Activated CD4-positive, alpha-beta T cell treated with anti-CD3 and anti-CD28 coated beads for 48 hours (primary cell): ENCODE measurements around the gene YIPF6.
"Not testable (repeated sequence)": the region's sequence is repeated elsewhere in the genome, so short reads cannot be mapped to it uniquely, and the experiment has no call there.

Experiments
- DNase-seq: peaks from one replicate; pipeline ENCODE4 v3.0.0-alpha.2; 2020

The YIPF6 gene

GRCh38 chrX:68508799-68509198, 9.9 kb downstream of the YIPF6 start:
- DNase-seq: no peak

GRCh38 chrX:68511255-68511654, 12.4 kb downstream of the YIPF6 start:
- peak; percentile 27 for DNase-seq

- not testable (repeated sequence) for DNase-seq
These were observed 25.8 kb downstream of the YIPF6 start for GRCh38 chrX:68524680-68525079.

- DNase-seq: no peak
These were observed 34.1 kb downstream of the YIPF6 start for GRCh38 chrX:68532831-68533533.

- DNase-seq: no peak
These were observed 34.8 kb downstream of the YIPF6 start for GRCh38 chrX:68533656-68534055.

GRCh38 chrX:68534691-68535090, 35.8 kb downstream of the YIPF6 start:
- DNase-seq: no peak

- no peak for DNase-seq
These were observed 37.6 kb downstream of the YIPF6 start for GRCh38 chrX:68536429-68536828.

- no peak for DNase-seq
These were observed 38.0 kb downstream of the YIPF6 start for GRCh38 chrX:68536884-68537283.

- DNase-seq: no peak
These were observed 51.3 kb downstream of the YIPF6 start for GRCh38 chrX:68550193-68550592.

GRCh38 chrX:68556036-68556435, 57.2 kb downstream of the YIPF6 start:
- DNase-seq: no peak

GRCh38 chrX:68557126-68557525, 58.3 kb downstream of the YIPF6 start:
- DNase-seq: not testable (repeated sequence)

- not testable (repeated sequence) for DNase-seq
These were observed 61.1 kb downstream of the YIPF6 start for GRCh38 chrX:68559905-68560304.

GRCh38 chrX:68568136-68568535, 69.3 kb downstream of the YIPF6 start:
- DNase-seq: peak; percentile 25

GRCh38 chrX:68570598-68570997, 71.7 kb downstream of the YIPF6 start:
- DNase-seq: no peak

GRCh38 chrX:68571292-68571609, 72.4 kb downstream of the YIPF6 start:
- no peak for DNase-seq

GRCh38 chrX:68571610-68572311, 72.9 kb downstream of the YIPF6 start:
- peak; percentile 24 for DNase-seq

- DNase-seq: no peak
These were observed 75.4 kb downstream of the YIPF6 start for GRCh38 chrX:68574240-68574639.

- no peak for DNase-seq
These were observed 81.0 kb downstream of the YIPF6 start for GRCh38 chrX:68579810-68580209.

- DNase-seq: no peak
These were observed 85.4 kb downstream of the YIPF6 start for GRCh38 chrX:68584221-68584620.
